GM21619 (cell line): ENCODE data around the gene MAJIN.
A peak's percentile ranks its signal among the peaks of the same experiment; 100 is the strongest.

Experiments used
- ATAC-seq: cut with Tn5 transposase; IDR thresholded peaks from one replicate; pipeline ENCODE4 v1.9.1; 2021; ENCODE audit not compliant: unreplicated experiment

MAJIN gene

GRCh38 chr11:64933213-64933934, 38.5 kb downstream of the MAJIN start:
- no peak for ATAC-seq

GRCh38 chr11:64932324-64932723, 39.6 kb downstream of the MAJIN start:
- no peak for ATAC-seq

- ATAC-seq, result no peak
Observed at GRCh38 chr11:64931290-64931689, 40.6 kb downstream of the MAJIN start.

- no peak for ATAC-seq
Observed at GRCh38 chr11:64930340-64930739, 41.6 kb downstream of the MAJIN start.

GRCh38 chr11:64929625-64930024, 42.3 kb downstream of the MAJIN start:
- no peak for ATAC-seq

- no peak for ATAC-seq
Observed at GRCh38 chr11:64928957-64929356, 43.0 kb downstream of the MAJIN start.

GRCh38 chr11:64926689-64927088, 45.2 kb downstream of the MAJIN start:
- ATAC-seq, result no peak

- no peak for ATAC-seq
Observed at GRCh38 chr11:64925536-64926436, 46.1 kb downstream of the MAJIN start.

GRCh38 chr11:64924910-64925284, 47.0 kb downstream of the MAJIN start:
- ATAC-seq, result peak; percentile 5

GRCh38 chr11:64923944-64924909, 47.7 kb downstream of the MAJIN start, which contains the start of gene PPP2R5B:
PPP2R5B (plus strand) TSS chr11:64924689; CDS start chr11:64925735, 1,046 bp downstream.
- ATAC-seq, result peak; percentile 80

- no peak for ATAC-seq
Observed at GRCh38 chr11:64923151-64923661, 48.7 kb downstream of the MAJIN start.

GRCh38 chr11:64921384-64921783, 50.5 kb downstream of the MAJIN start:
- no peak for ATAC-seq

- no peak for ATAC-seq
Observed at GRCh38 chr11:64920124-64920523, 51.8 kb downstream of the MAJIN start.

- no peak for ATAC-seq
Observed at GRCh38 chr11:64919627-64920026, 52.3 kb downstream of the MAJIN start.

- ATAC-seq, result no peak
Observed at GRCh38 chr11:64918017-64918416, 53.9 kb downstream of the MAJIN start.

GRCh38 chr11:64917663-64917995, 54.3 kb downstream of the MAJIN start:
- no peak for ATAC-seq

GRCh38 chr11:64916775-64917662, 54.9 kb downstream of the MAJIN start, which contains the start of gene ATG2A:
ATG2A (minus strand) TSS chr11:64917209; CDS start chr11:64917135, 74 bp downstream.
- peak; percentile 89 for ATAC-seq

- ATAC-seq, result no peak
Observed at GRCh38 chr11:64916040-64916774, 55.7 kb downstream of the MAJIN start.

- no peak for ATAC-seq
Observed at GRCh38 chr11:64915376-64915887, 56.5 kb downstream of the MAJIN start.
